Uterus (tissue), 2 donors: ENCODE data around the gene TPM1.

Source experiments
- CTCF ChIP-seq, 4 experiments: fragments of 200-600 bp in 2 of 4; fragments of 450-650 bp in 2 of 4; sonication (generic) in 2 of 4; IDR thresholded peaks; one replicate each; pipeline ENCODE4 v1.5.1; 2016 to 2019; ENCODE audit warnings: antibody characterized with exemption in 4 of 4, mild to moderate bottlenecking in 2 of 4, moderate library complexity in 1 of 4
- POLR2A ChIP-seq, 2 donors: fragments of 450-650 bp; IDR thresholded peaks; one replicate each; pipeline ENCODE4 v1.6.1; 2016; ENCODE audit warnings: antibody characterized with exemption in 2 of 2, mild to moderate bottlenecking in 1 of 2, moderate library complexity in 1 of 2

- TF ChIP-seq CTCF (IDR thresholded peaks at IDR 0.05): no peak
- TF ChIP-seq POLR2A (IDR thresholded peaks at IDR 0.05): no peak
Observed at GRCh38 chr15:63091679-63092446, 49.3 kb downstream of the TPM1 start.
